ENCODE results near the gene SLC23A2.
"Not testable (repeated sequence)": the region's sequence is repeated elsewhere in the genome, so short reads cannot be mapped to it uniquely, and the experiment has no call there.

SLC23A2 gene

DNA sequence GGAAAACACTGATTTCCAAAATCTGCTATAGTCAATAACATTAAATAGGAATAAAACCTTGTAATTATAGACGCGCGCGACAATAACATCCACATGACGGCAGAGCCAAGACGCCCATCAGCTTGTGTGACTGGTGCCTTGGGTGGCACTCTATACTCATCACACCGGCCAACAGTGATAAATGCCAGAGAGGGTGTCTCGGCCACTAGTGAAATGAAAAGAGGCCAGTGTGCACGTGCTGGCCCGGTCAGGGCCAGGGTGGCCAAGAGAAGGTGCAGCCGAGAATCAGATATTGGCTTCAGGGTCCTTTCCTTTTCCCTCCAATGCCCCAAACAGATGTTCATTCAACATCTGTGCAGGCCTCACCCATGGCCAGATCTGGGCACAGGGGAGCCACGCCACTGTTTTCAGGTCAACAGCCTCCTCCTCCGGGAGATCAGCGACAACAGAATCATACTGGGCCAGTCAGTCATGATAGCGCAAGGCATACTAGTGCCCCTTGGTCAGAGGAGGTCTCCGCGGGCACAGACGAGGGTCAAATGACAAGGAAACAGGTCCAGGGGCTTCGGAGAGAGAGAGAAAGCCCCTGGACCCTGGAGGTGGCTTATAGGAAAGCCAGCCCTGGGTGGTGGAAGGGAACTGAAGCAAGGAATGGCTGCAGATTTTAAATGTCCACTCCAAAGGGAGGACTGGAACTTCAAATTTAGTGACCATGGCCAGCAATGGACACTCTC, 145.1 kb downstream of the SLC23A2 start:
- DNase-seq (ENCODE audit: low read depth, low spot score) = no peak
- no peak overlapping the region for H3K27ac ChIP-seq

- no peak overlapping the region for H3K27ac ChIP-seq
- no peak for DNase-seq (ENCODE audit: low read depth, low spot score)
Measured at GRCh38 chr20:4855555-4855954, 145.8 kb downstream of the SLC23A2 start.

DNA sequence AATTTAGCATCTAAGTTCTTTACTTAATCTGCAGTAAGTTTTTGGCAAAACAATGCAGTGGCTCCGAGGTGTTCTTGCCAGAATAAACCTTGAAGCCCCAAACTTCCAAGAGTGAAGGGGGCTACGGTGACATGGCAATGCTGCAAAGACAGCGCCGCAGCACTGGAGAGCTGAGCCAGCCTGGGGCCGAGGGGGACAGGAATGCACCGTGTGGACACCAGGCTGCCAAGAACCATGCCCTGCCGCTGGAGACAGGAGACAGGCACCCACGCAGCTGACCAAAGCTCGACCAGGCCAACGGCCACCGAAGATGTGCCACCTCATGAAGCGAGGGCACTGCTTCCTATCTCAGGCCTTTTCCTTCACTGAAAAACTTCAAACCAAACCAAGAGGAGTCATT, 146.2 kb downstream of the SLC23A2 start:
- no peak overlapping the region for H3K27ac ChIP-seq
- no peak for DNase-seq (ENCODE audit: low read depth, low spot score)

DNA sequence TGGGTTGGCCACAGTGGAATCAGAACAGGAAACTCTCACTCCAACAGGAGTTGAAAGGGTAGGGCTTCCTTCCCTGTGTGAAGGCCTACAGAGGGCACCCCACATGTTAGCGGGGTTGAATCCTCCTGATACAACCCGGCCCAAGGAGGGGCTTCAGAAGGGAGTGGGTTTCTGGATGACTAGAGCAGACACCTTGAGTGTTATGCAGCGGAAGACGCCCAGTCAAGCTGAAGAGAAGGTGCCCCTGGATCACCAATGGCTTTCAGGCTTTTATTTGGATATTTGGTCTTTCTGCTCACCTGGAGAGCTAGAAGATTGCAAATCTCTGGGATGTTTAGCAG, 146.8 kb downstream of the SLC23A2 start:
- no peak for DNase-seq (ENCODE audit: low read depth, low spot score)
- no peak overlapping the region for H3K27ac ChIP-seq

DNA sequence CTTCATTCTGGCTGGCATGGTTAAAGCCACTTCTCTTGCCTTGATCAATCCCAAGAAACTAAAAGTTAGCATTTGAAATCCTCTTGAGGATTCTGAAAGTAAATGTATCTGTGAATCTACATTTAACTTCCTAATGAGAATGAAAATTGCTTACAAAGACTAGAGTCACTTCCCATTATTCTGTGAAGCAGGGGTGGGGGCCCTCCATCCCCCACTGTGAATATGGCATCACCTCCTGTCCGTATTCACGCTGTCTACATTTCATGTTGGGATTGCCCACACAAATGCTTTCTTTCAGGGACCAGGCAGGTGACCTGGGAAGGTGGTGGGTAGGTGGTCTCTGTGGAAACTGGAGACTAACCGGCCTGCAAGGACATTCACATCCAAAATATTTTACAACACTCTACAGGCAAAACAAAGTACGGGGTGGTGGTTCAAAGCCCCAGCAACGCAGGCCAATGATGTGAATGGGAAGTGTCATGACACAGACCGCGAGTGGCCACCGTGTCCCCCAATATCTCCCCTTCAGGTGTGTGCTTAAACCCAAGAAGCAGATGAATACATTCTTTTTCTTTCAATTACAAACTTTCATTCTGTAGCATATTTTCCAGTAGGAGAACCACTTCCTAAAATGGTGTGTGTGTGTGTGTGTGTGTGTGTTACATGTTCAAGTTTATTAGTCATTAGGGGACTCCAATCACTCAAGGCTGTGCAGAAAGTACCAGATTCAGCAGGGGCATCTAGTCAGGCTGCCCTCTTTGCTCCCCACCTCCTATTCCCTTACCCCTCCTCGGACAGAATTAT, 147.4 kb downstream of the SLC23A2 start:
- no peak for DNase-seq (ENCODE audit: low read depth, low spot score)
- H3K27ac ChIP-seq = no peak overlapping the region

GRCh38 chr20:4853004-4853403, 148.3 kb downstream of the SLC23A2 start:
- no peak for DNase-seq (ENCODE audit: low read depth, low spot score)

DNA sequence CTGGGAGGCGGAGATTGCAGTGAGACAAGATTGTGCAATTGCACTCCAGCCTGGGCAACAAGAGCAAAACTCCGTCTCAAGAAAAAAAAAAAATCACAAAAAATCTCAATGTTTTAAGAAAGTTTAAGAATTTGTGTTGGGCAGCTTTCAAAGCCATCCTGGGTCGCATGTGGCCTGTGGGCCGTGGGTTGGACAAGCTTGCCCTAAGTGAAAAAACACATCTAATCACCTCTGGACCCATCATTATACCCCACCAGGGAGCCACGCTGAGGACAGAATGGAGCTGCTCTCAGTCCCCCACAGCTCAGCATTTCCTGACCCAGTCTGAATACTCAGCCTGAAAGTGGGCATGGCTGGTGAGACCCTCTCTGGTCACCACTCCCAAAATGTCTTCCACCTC, 150.3 kb downstream of the SLC23A2 start:
- no peak overlapping the region for H3K27ac ChIP-seq
- DNase-seq (ENCODE audit: low read depth, low spot score) = no peak

More at GRCh38 chr20:4853004-4853403, 148.3 kb downstream of the SLC23A2 start:
- no peak overlapping the region for H3K27ac ChIP-seq

DNA sequence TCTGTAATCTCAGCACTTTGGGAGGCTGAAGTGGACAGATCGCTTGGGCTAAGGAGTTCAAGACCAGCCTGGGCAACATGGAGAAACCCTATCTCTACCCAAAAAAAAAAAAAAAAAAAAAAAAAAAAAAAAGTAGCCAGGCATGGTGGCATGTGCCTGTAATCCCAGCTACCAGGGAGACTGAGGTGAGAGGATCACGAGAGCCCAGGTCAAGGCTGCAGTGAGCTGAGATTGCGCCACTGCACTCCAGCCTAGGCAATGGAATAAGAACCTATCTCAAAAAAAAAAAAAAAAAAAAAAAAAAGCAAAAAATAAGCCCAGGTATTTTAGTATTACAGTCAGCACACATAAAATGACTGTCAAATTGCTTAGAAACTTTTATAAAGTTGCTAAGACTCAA, 152.5 kb downstream of the SLC23A2 start:
- not testable (repeated sequence) for DNase-seq (ENCODE audit: low read depth, low spot score); H3K27ac ChIP-seq

DNA sequence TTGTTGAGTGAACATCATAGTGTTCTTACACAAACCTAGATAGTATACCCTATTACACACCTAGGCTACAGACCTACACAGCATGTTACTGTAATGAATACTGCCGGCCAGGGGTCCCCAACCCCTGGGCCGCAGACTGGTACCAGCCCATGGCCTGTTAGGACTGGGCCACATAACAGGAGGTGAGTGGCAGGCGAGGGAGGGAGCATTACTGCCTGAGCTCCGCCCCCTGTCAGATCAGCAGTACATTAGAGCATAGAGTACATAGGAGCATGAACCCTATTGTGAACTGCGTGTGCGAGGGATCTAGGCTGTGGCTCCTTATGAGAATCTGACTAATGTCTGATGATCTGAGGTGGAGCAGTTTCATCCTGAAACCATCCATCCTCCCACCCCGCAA, 153.3 kb downstream of the SLC23A2 start:
- H3K27ac ChIP-seq = no peak overlapping the region
- no peak for DNase-seq (ENCODE audit: low read depth, low spot score)

GRCh38 chr20:4846821-4847220, 154.5 kb downstream of the SLC23A2 start:
- no peak for DNase-seq (ENCODE audit: low read depth, low spot score)
- H3K27ac ChIP-seq = no peak overlapping the region

- no peak overlapping the region for H3K27ac ChIP-seq
- no peak for DNase-seq (ENCODE audit: low read depth, low spot score)
Measured at GRCh38 chr20:4844751-4845465, 156.4 kb downstream of the SLC23A2 start.

GRCh38 chr20:4844325-4844724, 157.0 kb downstream of the SLC23A2 start:
- no peak overlapping the region for H3K27ac ChIP-seq
- DNase-seq (ENCODE audit: low read depth, low spot score) = no peak

GRCh38 chr20:4840801-4841200, 160.5 kb downstream of the SLC23A2 start:
- H3K27ac ChIP-seq = no peak overlapping the region

GRCh38 chr20:4838526-4838925, 162.8 kb downstream of the SLC23A2 start:
- H3K27ac ChIP-seq = no peak overlapping the region
- no peak for DNase-seq (ENCODE audit: low read depth, low spot score)

More at GRCh38 chr20:4840801-4841200, 160.5 kb downstream of the SLC23A2 start:
- no peak for DNase-seq (ENCODE audit: low read depth, low spot score)

DNA sequence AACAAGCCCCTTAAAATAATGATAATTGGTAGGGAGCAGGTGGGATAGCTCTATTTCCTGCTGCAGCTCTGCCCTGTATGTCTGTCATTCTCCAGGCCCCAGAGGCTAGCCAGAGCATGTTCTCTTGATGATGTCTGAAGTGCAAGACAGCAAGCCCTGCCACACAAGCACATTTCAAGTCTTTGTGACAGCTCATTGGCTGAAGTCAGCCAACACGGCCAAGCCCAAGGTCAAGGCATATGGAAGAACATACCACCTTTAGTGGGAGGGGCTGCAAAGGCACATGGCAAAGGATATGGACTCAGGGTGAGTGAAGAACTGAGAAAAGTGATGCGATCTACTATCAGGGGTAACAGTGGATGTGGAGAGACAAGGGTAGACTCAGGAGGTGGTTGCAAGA, 163.6 kb downstream of the SLC23A2 start:
- H3K27ac ChIP-seq = no peak overlapping the region
- DNase-seq (ENCODE audit: low read depth, low spot score) = no peak

- no peak for DNase-seq (ENCODE audit: low read depth, low spot score)
- no peak overlapping the region for H3K27ac ChIP-seq
Measured at GRCh38 chr20:4836935-4837334, 164.4 kb downstream of the SLC23A2 start.

DNA sequence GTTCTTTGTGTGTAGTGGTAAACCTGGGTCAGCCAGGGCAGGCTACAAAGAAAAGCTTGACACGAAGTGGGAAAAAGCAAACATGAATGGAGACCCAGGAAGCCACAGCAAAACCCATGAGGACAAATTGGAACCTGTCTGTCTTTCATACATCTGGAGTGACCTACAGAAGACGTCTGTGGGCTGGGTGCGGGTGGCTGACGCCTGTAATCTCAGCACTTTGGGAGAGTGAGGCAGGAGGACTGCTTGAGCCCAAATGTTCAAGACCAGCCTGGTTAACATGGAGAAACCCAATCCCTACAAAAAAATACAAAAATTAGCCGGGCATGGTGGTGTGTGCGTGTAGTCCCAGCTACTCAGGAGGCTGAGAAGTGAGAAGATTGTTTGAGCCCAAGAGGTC, 164.8 kb downstream of the SLC23A2 start:
- no peak for DNase-seq (ENCODE audit: low read depth, low spot score)
- H3K27ac ChIP-seq = no peak overlapping the region

DNA sequence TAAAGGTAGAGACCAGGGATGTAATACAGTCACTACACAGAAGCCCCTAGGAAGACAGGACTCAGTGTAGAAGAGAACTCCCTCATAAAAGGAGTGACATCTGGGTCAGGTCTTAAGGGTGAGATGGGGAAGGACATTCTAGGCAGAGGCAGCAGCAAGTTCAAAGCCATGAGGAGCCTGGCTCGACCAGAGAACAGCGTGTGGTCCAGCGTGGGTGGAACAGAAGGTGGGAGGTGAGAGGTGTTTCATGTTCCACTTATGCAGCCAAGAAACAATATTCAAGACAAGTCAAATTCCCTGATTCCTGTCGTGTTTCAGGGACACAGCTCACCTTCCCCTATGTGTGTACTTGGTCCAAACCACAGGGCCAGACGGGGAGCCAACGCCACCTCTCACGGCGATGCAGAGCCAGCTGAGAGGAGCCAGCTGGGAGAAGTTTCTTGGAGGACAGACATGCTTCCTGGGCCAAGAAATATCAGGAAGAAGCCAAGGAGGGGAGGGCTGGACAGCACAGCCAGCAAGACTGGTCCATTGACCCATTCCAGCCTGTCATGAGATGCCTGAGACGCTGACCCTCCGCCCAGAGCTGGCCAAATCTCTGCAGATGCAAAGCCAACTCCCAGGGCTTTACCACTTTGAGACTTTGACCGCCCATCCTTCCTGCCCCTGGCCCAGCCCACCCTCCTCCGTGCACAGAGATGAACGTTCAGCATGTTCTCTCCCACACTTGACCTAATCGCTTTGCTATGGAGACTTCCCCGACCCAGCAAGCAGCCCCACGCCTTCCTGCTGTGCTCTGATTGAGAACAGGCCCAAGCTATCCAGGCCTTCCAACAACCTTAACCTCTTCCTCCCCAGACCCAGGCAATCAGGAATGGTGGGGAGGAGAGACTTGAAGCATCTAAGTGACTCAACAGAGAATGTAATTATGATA, 165.8 kb downstream of the SLC23A2 start:
- DNase-seq (ENCODE audit: low read depth, low spot score) = no peak
- no peak overlapping the region for H3K27ac ChIP-seq

GRCh38 chr20:4833074-4833728, 168.1 kb downstream of the SLC23A2 start:
- H3K27ac ChIP-seq = no peak overlapping the region
- DNase-seq (ENCODE audit: low read depth, low spot score) = no peak

DNA sequence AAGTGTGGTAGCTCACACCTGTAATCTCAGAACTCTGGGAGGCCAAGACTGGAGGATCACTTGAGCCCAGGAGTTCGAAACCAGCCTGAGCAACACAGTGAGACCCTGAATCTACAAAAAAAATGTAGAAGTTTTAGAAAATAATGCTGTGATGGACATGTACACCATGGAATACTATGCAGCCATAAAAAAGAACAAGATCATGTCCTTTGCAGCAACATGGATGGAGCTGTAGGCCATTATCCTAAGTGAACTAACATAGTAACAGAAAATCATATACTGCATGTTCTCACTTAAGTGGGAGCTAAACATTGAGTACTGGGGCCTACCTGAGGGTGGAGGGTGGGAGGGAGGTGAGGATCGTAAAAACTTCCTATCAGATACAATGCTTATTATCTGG, 168.8 kb downstream of the SLC23A2 start:
- no peak overlapping the region for H3K27ac ChIP-seq
- no peak for DNase-seq (ENCODE audit: low read depth, low spot score)

All from epithelial cell of prostate (primary cell).